Measurements from ENCODE around the gene BEND6. TPM values are rescaled to one million over a fixed set of nuclear protein-coding genes. Genes with fewer than 3 reads are reported as not detected.

Gene BEND6
- total RNA-seq, 2 experiments from 2014 or later = 0.50 to 1.5 TPM

- Histone ChIP-seq H3K9me3 (ENCODE audit: low read length) (no peaks in the 10 kb centered on the region), H2AFZ (ENCODE audit: low read length) (no peak overlapping the region), H3K4me2 (ENCODE audit: low read length) (no peak overlapping the region), H3K27ac (ENCODE audit: low read depth, low read length, poor library complexity, severe bottlenecking) (no peak overlapping the region), H3K4me1 (ENCODE audit: insufficient read depth, low read length, poor library complexity, severe bottlenecking) (no peaks in the 10 kb centered on the region), H3K79me2 (ENCODE audit: insufficient read depth, low read depth, low read length) (no peaks in the 10 kb centered on the region), H3K36me3 (ENCODE audit: insufficient read depth, low read length) (no peaks in the 10 kb centered on the region), H3K9me2 (ENCODE audit: insufficient read depth, low read length) (no peaks in the 10 kb centered on the region), H4K20me1 (ENCODE audit: insufficient read depth, low read length) (no peaks in the 10 kb centered on the region), H3K4me3 (ENCODE audit: low read depth, low read length, poor library complexity, severe bottlenecking) (no peak overlapping the region)
- ChIA-PET CTCF (ENCODE audit: unreplicated experiment) (no interaction called here), POLR2A (no interaction called here)
- intact Hi-C loops (cut with micrococcal nuclease; ENCODE audit: unreplicated experiment) = no loop called here
- BruUV-seq (replicated peaks) = no TSS peak
- no peak for TF ChIP-seq EZH2phosphoT487 (IDR thresholded peaks at IDR 0.05; ENCODE audit: borderline replicate concordance, low read depth, low read length)
- TF ChIP-seq CTCF (conservative IDR thresholded peaks at IDR 0.05; ENCODE audit: low read length) = no peak
- DNase-seq (ENCODE audit: low spot score) = no peak
These were observed 58.6 kb downstream of the BEND6 start for GRCh38 chr6:57013521-57013926.

- Histone ChIP-seq H3K79me2 (ENCODE audit: insufficient read depth, low read depth, low read length) (no peaks in the 10 kb centered on the region), H3K27ac (ENCODE audit: low read depth, low read length, poor library complexity, severe bottlenecking) (no peak overlapping the region), H3K4me1 (ENCODE audit: insufficient read depth, low read length, poor library complexity, severe bottlenecking) (no peaks in the 10 kb centered on the region), H3K4me3 (ENCODE audit: low read depth, low read length, poor library complexity, severe bottlenecking) (no peak overlapping the region), H4K20me1 (ENCODE audit: insufficient read depth, low read length) (no peaks in the 10 kb centered on the region), H3K36me3 (ENCODE audit: insufficient read depth, low read length) (no peaks in the 10 kb centered on the region), H3K4me2 (ENCODE audit: low read length) (no peak overlapping the region), H2AFZ (ENCODE audit: low read length) (no peak overlapping the region), H3K9me3 (ENCODE audit: low read length) (no peaks in the 10 kb centered on the region), H3K9me2 (ENCODE audit: insufficient read depth, low read length) (no peaks in the 10 kb centered on the region)
- intact Hi-C loops (cut with micrococcal nuclease; ENCODE audit: unreplicated experiment) = no loop called here
- CTCF ChIA-PET (ENCODE audit: unreplicated experiment) = no interaction called here
- no peak for DNase-seq (ENCODE audit: low spot score)
- TF ChIP-seq CTCF (conservative IDR thresholded peaks at IDR 0.05; ENCODE audit: low read length) (no peak), EZH2phosphoT487 (IDR thresholded peaks at IDR 0.05; ENCODE audit: borderline replicate concordance, low read depth, low read length) (no peak)
- no TSS peak for BruUV-seq (replicated peaks)
- POLR2A ChIA-PET = interaction anchor here (0.7 kb wide), 2 partner anchors 26 to 259 kb away, joined by 3 read pairs; no protein-coding TSS in a partner anchor
These were observed 62.2 kb downstream of the BEND6 start for GRCh38 chr6:57017069-57017468.

GRCh38 chr6:57017841-57018240 lies 62.9 kb downstream of the BEND6 start:
- no peaks in the 10 kb centered on the region for H3K9me3 ChIP-seq (ENCODE audit: low read length)
- ChIA-PET POLR2A (interaction anchor here (0.7 kb wide), 1 partner anchor 260 kb away, joined by 3 read pairs; no protein-coding TSS in a partner anchor), CTCF (ENCODE audit: unreplicated experiment) (no interaction called here)
- H3K27ac ChIP-seq (ENCODE audit: low read depth, low read length, poor library complexity, severe bottlenecking) = no peak overlapping the region
- H3K4me2 ChIP-seq (ENCODE audit: low read length) = no peak overlapping the region
- no peaks in the 10 kb centered on the region for H3K4me1 ChIP-seq (ENCODE audit: insufficient read depth, low read length, poor library complexity, severe bottlenecking)
- no TSS peak for BruUV-seq (replicated peaks)
- no peak overlapping the region for H2AFZ ChIP-seq (ENCODE audit: low read length)
- intact Hi-C loops (cut with micrococcal nuclease; ENCODE audit: unreplicated experiment) = no loop called here
- no peaks in the 10 kb centered on the region for H4K20me1 ChIP-seq (ENCODE audit: insufficient read depth, low read length)
- TF ChIP-seq EZH2phosphoT487 (IDR thresholded peaks at IDR 0.05; ENCODE audit: borderline replicate concordance, low read depth, low read length) (no peak), CTCF (conservative IDR thresholded peaks at IDR 0.05; ENCODE audit: low read length) (no peak)
- DNase-seq (ENCODE audit: low spot score) = no peak
- H3K36me3 ChIP-seq (ENCODE audit: insufficient read depth, low read length) = no peaks in the 10 kb centered on the region
- no peak overlapping the region for H3K4me3 ChIP-seq (ENCODE audit: low read depth, low read length, poor library complexity, severe bottlenecking)
- H3K79me2 ChIP-seq (ENCODE audit: insufficient read depth, low read depth, low read length) = no peaks in the 10 kb centered on the region
- H3K9me2 ChIP-seq (ENCODE audit: insufficient read depth, low read length) = no peaks in the 10 kb centered on the region

All from OCI-LY7 (cell line).